Mononuclear cell (primary cell): ENCODE data around the gene GALM. TPM values are rescaled to one million over a fixed set of nuclear protein-coding genes. Genes with fewer than 3 reads are reported as not detected.
"Not testable (repeated sequence)": the region's sequence is repeated elsewhere in the genome, so short reads cannot be mapped to it uniquely, and the experiment has no call there.

Experiments used
- H3K27me3 ChIP-seq: 2 replicates; pipeline ENCODE4 v1.6.0; 2011; ENCODE audit warnings: low read length, control low read depth; ENCODE audit not compliant: insufficient read depth
- H3K4me1 ChIP-seq: 2 replicates; pipeline ENCODE4 v1.5.1; 2011; ENCODE audit warnings: mild to moderate bottlenecking, low read length, control low read depth; ENCODE audit not compliant: insufficient read depth
- H3K4me3 ChIP-seq: 2 replicates; pipeline ENCODE4 v1.5.1; 2011; ENCODE audit warnings: mild to moderate bottlenecking, low read length, moderate library complexity
- H3K9me3 ChIP-seq: 2 replicates; pipeline ENCODE4 v1.5.1; 2011; ENCODE audit warnings: low read depth, mild to moderate bottlenecking, control low read depth, low read length
- total RNA-seq: library from RNA; depleted of rRNA; stranded (reverse); fragments of >200 nt; gene quantifications from one replicate; pipeline ENCODE4 v1.2.3, GENCODE V29; 2012

GALM gene
- total RNA-seq, 1 donor, result 13.0 TPM

GRCh38 chr2:38708900-38709566 lies 43.1 kb downstream of the GALM start:
- Histone ChIP-seq H3K4me1 (peaks cover 17% of the 10 kb centered on the region), H3K4me3 (no peak overlapping the region), H3K27me3 (no peaks in the 10 kb centered on the region), H3K9me3 (no peaks in the 10 kb centered on the region)

DNA sequence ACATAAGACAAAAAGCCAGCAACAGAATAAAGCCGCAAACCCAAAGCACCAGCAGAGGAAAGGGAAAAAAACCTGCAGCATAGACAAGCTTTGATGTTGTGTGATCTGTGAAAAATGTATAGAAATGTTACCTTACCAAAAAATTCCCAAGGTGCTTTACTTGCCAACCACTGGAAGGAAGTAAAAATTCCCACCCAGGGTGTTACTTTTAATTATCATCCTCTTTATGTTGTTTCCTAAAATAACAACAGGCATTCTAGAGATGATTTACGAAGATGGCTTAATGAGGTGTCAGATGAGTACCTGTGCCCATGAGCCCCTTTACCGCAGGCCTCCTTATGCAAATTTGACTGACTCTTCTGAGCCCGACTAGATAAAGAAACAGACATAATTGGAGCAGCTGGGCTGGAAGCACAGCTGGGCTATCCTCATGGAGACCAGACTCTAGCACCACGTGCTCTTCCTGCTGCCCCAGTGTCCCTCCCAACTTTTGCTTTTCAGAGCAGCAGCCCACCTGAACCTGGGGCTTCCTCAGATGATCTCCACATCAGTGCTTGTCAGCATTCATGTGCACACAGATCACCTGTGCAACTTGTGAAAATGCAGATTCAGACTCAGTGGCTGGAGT lies 43.8 kb downstream of the GALM start:
- H3K4me1 ChIP-seq, result peaks cover 17% of the 10 kb centered on the region
- no peak overlapping the region for H3K4me3 ChIP-seq
- no peaks in the 10 kb centered on the region for H3K27me3 ChIP-seq
- H3K9me3 ChIP-seq, result no peaks in the 10 kb centered on the region

DNA sequence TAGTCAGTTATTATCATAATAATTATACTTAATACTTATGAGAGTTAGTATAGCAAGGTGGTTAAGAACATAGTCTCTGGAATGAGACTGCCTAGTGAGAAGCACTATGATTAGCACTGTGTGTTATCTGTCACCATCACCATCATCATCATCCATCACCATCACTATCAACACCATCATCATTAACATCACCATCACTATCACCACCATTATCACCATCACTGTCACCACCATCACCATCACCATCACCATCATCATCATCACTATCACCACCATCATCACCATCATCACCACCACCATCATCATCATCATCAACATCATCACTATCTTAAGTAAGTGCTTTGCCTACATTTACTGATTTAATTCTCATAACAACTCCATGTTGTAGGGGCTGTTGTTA lies 45.6 kb downstream of the GALM start:
- no peaks in the 10 kb centered on the region for H3K27me3 ChIP-seq
- H3K4me1 ChIP-seq, result peaks cover 31% of the 10 kb centered on the region
- H3K4me3 ChIP-seq, result no peak overlapping the region
- H3K9me3 ChIP-seq, result no peaks in the 10 kb centered on the region

DNA sequence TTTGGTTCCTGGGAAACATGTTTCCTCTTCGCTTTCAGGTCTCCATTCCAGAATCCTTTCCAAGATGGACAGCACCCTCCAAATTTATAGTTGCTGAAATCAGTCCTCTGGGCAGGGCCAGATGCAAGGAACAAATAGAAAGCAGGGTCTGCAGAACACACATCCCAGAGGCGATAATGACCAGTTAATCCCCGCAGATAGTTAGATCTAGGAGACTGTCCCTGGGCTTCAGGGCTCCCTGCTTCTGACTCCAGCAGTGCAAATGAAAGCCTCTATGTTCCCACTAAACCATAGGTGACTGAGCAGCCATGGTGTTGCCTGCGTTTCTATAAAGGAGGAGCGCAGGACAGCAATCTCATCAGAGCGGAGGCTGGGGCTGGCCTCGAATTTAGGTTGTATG lies 46.5 kb downstream of the GALM start:
- H3K9me3 ChIP-seq, result no peaks in the 10 kb centered on the region
- H3K27me3 ChIP-seq, result no peaks in the 10 kb centered on the region
- H3K4me1 ChIP-seq, result peaks cover 35% of the 10 kb centered on the region
- no peak overlapping the region for H3K4me3 ChIP-seq

DNA sequence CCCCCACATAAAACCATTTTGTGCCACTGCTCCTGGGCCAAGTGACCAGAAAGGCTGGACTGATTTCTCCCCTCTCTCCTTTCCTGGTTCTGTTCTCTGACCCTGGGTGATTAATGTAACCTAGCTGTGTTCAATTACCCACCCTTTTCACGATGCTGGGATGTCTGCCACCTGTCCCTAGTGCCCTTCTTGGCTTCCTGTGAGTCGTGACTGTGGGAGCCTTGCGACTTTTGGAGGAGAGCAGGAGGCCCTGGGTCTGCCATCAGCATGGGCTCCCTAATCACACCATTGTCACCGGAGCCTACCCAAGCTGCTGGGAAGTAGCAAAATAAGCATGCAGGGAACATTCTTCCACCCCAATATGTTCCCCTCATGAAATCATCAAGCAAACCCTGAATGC lies 47.0 kb downstream of the GALM start:
- H3K27me3 ChIP-seq, result no peaks in the 10 kb centered on the region
- no peaks in the 10 kb centered on the region for H3K9me3 ChIP-seq
- H3K4me1 ChIP-seq, result peaks cover 35% of the 10 kb centered on the region
- no peak overlapping the region for H3K4me3 ChIP-seq

GRCh38 chr2:38713338-38713737 lies 47.4 kb downstream of the GALM start:
- Histone ChIP-seq H3K27me3 (no peaks in the 10 kb centered on the region), H3K4me1 (peaks cover 35% of the 10 kb centered on the region), H3K9me3 (no peaks in the 10 kb centered on the region), H3K4me3 (no peak overlapping the region)

DNA sequence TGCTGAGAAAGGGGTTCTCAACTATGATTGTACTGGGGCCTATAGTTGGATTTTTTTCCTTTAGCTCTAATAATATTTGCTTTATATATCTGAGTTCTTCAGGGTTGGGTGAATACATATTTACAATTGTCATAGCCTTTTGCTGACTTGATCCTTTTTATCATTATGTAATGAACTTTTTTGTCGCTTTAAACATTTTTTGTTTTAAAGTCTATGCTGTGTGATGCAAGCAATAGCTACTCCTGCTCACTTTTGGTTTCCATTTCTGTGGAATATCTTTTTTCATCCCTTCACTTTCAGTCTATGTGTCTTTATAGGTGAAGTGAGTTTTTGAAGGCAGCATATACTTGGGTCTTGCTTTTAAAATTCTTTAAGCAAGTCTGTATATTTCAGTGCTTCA lies 49.0 kb downstream of the GALM start:
- not testable (repeated sequence) for H3K27me3 ChIP-seq, H3K4me3 ChIP-seq, H3K9me3 ChIP-seq
- peaks cover 23% of the 10 kb centered on the region for H3K4me1 ChIP-seq

GRCh38 chr2:38716185-38716584 lies 50.3 kb downstream of the GALM start:
- H3K4me1 ChIP-seq, result peaks cover 17% of the 10 kb centered on the region
- H3K27me3 ChIP-seq, result no peaks in the 10 kb centered on the region
- H3K4me3 ChIP-seq, result no peak overlapping the region
- H3K9me3 ChIP-seq, result no peaks in the 10 kb centered on the region

DNA sequence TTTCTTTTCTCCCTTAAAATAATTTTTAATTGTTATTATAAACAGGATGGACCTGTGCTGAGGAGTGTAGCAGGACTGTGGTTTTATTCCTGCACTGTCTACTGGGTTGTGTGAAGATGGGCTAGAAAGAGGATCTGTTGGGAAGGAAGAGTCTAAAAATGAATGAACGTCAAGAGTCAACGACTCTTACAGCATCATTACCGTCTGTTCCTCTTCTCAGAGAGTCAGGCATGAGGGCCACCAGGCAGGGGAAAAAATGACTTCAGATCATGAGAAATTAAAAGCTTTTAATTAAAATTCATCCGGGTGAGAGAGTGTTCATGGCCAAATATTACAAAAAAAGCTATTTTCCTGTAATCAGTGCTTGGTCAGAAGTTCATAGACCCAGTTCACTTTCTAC lies 52.7 kb downstream of the GALM start:
- no peaks in the 10 kb centered on the region for H3K9me3 ChIP-seq
- H3K4me1 ChIP-seq, result peaks cover 27% of the 10 kb centered on the region

DNA sequence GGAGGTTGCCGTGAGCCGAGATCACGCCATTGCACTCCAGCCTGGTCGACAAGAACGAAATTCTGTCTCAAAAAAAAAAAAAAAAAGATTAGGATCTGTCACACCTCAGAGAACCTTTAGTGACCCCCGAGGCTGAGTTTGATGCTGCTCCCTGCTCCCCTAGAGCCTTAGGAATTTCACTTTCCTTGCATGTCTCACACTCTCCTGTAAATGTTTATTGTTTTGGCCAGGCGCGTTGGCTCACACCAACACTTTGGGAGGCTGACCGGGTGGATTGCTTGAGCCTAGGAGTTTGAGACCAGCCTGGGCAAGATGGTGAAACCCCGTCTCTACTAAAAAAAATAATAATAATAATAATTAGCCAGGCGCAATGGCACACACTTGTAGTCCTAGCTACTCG lies 53.8 kb downstream of the GALM start:
- H3K4me1 ChIP-seq, result peaks cover 27% of the 10 kb centered on the region
- H3K4me3 ChIP-seq, result no peak overlapping the region
- no peaks in the 10 kb centered on the region for H3K9me3 ChIP-seq
- no peaks in the 10 kb centered on the region for H3K27me3 ChIP-seq

More for the DNA sequence above, 52.7 kb downstream of the GALM start:
- H3K27me3 ChIP-seq, result no peaks in the 10 kb centered on the region
- H3K4me3 ChIP-seq, result no peak overlapping the region

DNA sequence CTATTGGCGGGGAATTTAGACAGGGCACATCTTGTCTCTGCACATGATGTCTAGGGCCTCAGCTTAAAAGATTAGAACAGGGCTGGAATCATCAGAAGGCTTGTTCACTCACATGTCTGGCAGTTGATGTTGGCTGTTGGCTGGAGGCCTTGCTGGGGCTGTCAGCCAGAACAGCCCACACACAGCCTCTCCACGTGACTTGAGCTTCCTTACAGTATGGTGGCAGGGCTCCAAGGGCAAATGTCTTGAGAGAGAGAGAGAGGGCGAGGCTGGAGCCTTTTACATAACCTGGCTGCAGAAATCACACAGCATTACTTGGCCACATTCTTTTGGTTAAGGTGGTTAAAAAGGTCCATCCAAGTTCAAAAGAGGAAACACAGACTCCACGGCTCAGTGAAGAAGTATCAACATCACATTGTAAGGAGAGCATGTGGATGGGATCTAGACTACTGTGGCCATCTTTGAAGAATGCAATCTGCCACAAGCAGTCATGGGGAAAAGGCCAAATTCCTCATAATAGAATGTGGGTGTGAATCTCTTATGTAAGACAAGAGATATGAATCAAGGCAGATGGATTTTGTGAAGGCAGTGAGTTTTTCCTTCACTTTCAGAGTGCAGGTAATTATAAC lies 54.8 kb downstream of the GALM start:
- H3K9me3 ChIP-seq, result no peaks in the 10 kb centered on the region
- no peaks in the 10 kb centered on the region for H3K27me3 ChIP-seq
- H3K4me3 ChIP-seq, result no peak overlapping the region
- H3K4me1 ChIP-seq, result peaks cover 22% of the 10 kb centered on the region

- peaks cover 15% of the 10 kb centered on the region for H3K4me1 ChIP-seq
- H3K9me3 ChIP-seq, result no peaks in the 10 kb centered on the region
- no peaks in the 10 kb centered on the region for H3K27me3 ChIP-seq
- no peak overlapping the region for H3K4me3 ChIP-seq
Measured at GRCh38 chr2:38722271-38723061, 56.6 kb downstream of the GALM start.

GRCh38 chr2:38723173-38723572 lies 57.3 kb downstream of the GALM start:
- H3K4me3 ChIP-seq, result no peak overlapping the region
- H3K27me3 ChIP-seq, result no peaks in the 10 kb centered on the region
- H3K9me3 ChIP-seq, result no peaks in the 10 kb centered on the region
- H3K4me1 ChIP-seq, result peaks cover 16% of the 10 kb centered on the region

DNA sequence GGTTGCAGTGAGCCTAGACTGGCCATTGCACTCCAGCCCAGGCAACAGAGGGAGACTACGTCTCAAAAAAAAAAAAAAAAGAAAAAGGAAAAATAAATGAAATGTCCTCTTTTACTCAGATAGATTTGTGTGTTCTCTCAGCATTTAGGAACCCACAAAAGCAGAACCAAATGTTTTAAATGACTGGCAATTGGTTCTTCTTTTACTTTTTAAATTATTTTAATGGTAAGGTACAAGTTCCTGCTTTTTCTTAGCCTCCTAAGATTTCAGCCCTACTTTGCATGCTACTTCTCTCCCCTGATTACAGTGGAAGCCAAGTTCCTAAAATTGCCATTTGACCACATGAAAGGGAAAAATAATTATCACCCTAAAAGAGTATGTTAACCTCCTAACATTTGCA lies 61.7 kb downstream of the GALM start:
- no peaks in the 10 kb centered on the region for H3K27me3 ChIP-seq
- no peak overlapping the region for H3K4me3 ChIP-seq
- peaks cover 9% of the 10 kb centered on the region for H3K4me1 ChIP-seq
- no peaks in the 10 kb centered on the region for H3K9me3 ChIP-seq

- H3K9me3 ChIP-seq, result no peaks in the 10 kb centered on the region
- H3K4me1 ChIP-seq, result peaks cover 6% of the 10 kb centered on the region
Measured at GRCh38 chr2:38728694-38729093, 62.8 kb downstream of the GALM start.

More at GRCh38 chr2:38728694-38729093, 62.8 kb downstream of the GALM start:
- Histone ChIP-seq H3K27me3 (no peaks in the 10 kb centered on the region), H3K4me3 (no peak overlapping the region)
